ENCODE results near the gene GALNT16.
"Not testable (repeated sequence)": the region's sequence is repeated elsewhere in the genome, so short reads cannot be mapped to it uniquely, and the experiment has no call there.

GALNT16 gene

GRCh38 chr14:69285661-69286255, 25.8 kb downstream of the GALNT16 start:
- DNase-seq (ENCODE audit: low read depth) = no peak

- no peak for DNase-seq (ENCODE audit: low read depth)
Observed at GRCh38 chr14:69287098-69288010, 27.4 kb downstream of the GALNT16 start.

- no peak for DNase-seq (ENCODE audit: low read depth)
Observed at GRCh38 chr14:69288011-69288771, 28.2 kb downstream of the GALNT16 start.

GRCh38 chr14:69288956-69289705, 29.2 kb downstream of the GALNT16 start:
- DNase-seq (ENCODE audit: low read depth) = no peak

GRCh38 chr14:69289811-69290520, 30.0 kb downstream of the GALNT16 start:
- DNase-seq (ENCODE audit: low read depth) = no peak

GRCh38 chr14:69290881-69291280, 30.9 kb downstream of the GALNT16 start:
- DNase-seq (ENCODE audit: low read depth) = not testable (repeated sequence)

- DNase-seq (ENCODE audit: low read depth) = no peak
Observed at GRCh38 chr14:69291396-69291795, 31.4 kb downstream of the GALNT16 start.

- no peak for DNase-seq (ENCODE audit: low read depth)
Observed at GRCh38 chr14:69291891-69292561, 32.1 kb downstream of the GALNT16 start.

- no peak for DNase-seq (ENCODE audit: low read depth)
Observed at GRCh38 chr14:69298131-69299071, 38.4 kb downstream of the GALNT16 start.

GRCh38 chr14:69299286-69300035, 39.5 kb downstream of the GALNT16 start:
- no peak for DNase-seq (ENCODE audit: low read depth)

- no peak for DNase-seq (ENCODE audit: low read depth)
Observed at GRCh38 chr14:69300601-69301221, 40.8 kb downstream of the GALNT16 start.

GRCh38 chr14:69303086-69303485, 43.1 kb downstream of the GALNT16 start:
- no peak for DNase-seq (ENCODE audit: low read depth)

GRCh38 chr14:69312608-69313007, 52.6 kb downstream of the GALNT16 start:
- no peak for DNase-seq (ENCODE audit: low read depth)

- no peak for DNase-seq (ENCODE audit: low read depth)
Observed at GRCh38 chr14:69313176-69313575, 53.2 kb downstream of the GALNT16 start.

GRCh38 chr14:69314327-69314726, 54.4 kb downstream of the GALNT16 start:
- no peak for DNase-seq (ENCODE audit: low read depth)

- no peak for DNase-seq (ENCODE audit: low read depth)
Observed at GRCh38 chr14:69315301-69315700, 55.3 kb downstream of the GALNT16 start.

GRCh38 chr14:69316449-69317101, 56.6 kb downstream of the GALNT16 start:
- no peak for DNase-seq (ENCODE audit: low read depth)
